ENCODE measurements around the gene SGSM2. TPM values are rescaled to one million over a fixed set of nuclear protein-coding genes. Genes with fewer than 3 reads are reported as not detected.

Gene SGSM2
- total and polyA plus RNA-seq, 2 of the 13 experiments (the other 11 are each of a cell fraction or from before 2014, with no cell fraction given) = 30.4 to 51.3 TPM

- TF ChIP-seq MXI1 (IDR thresholded peaks at IDR 0.05; ENCODE audit: borderline replicate concordance, low read depth, low read length) (peak; percentile 56; the same call in 1 of the 3 replicates), PTBP1 (IDR thresholded peaks at IDR 0.05; ENCODE audit: low read depth, low read length, poor library complexity, severe bottlenecking) (no peak), ZNF367 (CRISPR knock-in tag; IDR thresholded peaks at IDR 0.05; ENCODE audit: borderline replicate concordance) (no peak), SNAPC4 (CRISPR knock-in tag; IDR thresholded peaks at IDR 0.05) (no peak), ZNF251 (CRISPR knock-in tag; IDR thresholded peaks at IDR 0.05) (no peak), ARID2 (CRISPR knock-in tag; IDR thresholded peaks at IDR 0.05; ENCODE audit: borderline replicate concordance) (0 out of 2 replicates have a peak, but pooled peaks have one; percentile 11), ZFP41 (CRISPR knock-in tag; IDR thresholded peaks at IDR 0.05; ENCODE audit: borderline replicate concordance) (no peak; the same call in 1 of the 2 replicates), ZKSCAN1 (IDR thresholded peaks at IDR 0.05; ENCODE audit: low read length) (no peak), RBM39 (IDR thresholded peaks at IDR 0.05; ENCODE audit: low read depth, low read length, poor library complexity, severe bottlenecking) (no peak), ZNF235 (CRISPR knock-in tag; IDR thresholded peaks at IDR 0.05; ENCODE audit: borderline replicate concordance) (no peak), NFKB2 (CRISPR knock-in tag; IDR thresholded peaks at IDR 0.05; ENCODE audit: borderline replicate concordance) (peak; percentile 5; the same call in 1 of the 2 replicates), HOXA3 (CRISPR knock-in tag; IDR thresholded peaks at IDR 0.05) (no peak)
Observed at GRCh38 chr17:2336852-2337543, at the start of gene SGSM2 (continued).

All from HepG2 (cell line).